ENCODE measurements around the gene SETD2.

GRCh38 chr3:47042231-47042791 is 121.6 kb downstream of the SETD2 start:
- TF ChIP-seq CTCF (IDR thresholded peaks at IDR 0.05; ENCODE audit: insufficient read depth, low read length) = no peak
- TF ChIP-seq REST (IDR thresholded peaks at IDR 0.05; ENCODE audit: insufficient replicate concordance, low read depth) = no peak
- no peak for TF ChIP-seq POLR2AphosphoS5 (IDR thresholded peaks at IDR 0.05; ENCODE audit: low read depth)
- no peak for TF ChIP-seq GABPA (IDR thresholded peaks at IDR 0.05; ENCODE audit: low read depth)
- TF ChIP-seq SPI1 (IDR thresholded peaks at IDR 0.05; ENCODE audit: borderline replicate concordance, low read depth) = no peak

All from HL-60 (cell line).